Endothelial cell of umbilical vein (primary cell): ENCODE data around the gene GPR61. TPM values are rescaled to one million over a fixed set of nuclear protein-coding genes. Genes with fewer than 3 reads are reported as not detected.

Experiments used
- BruUV-seq: library from RNA; stranded (reverse); fragments of 400-500 nt; replicated peaks from 2 replicates; lab custom pipeline; 2021; lab: Mats Ljungman, UMichigan
- CTCF ChIA-PET: fragments of 300-600, 350-600 bp; sonication (Branson Sonifier 250); formaldehyde crosslinking; loops from one replicate; lab custom pipeline; 2021; ENCODE audit warnings: antibody characterized with exemption, inconsistent platforms; lab: Charles Lee
- POLR2A ChIA-PET: fragments of 300-600, 350-600 bp; sonication (Branson Sonifier 250); formaldehyde crosslinking; loops from one replicate; lab custom pipeline; 2021; ENCODE audit warnings: antibody characterized with exemption, inconsistent platforms; lab: Charles Lee
- DNase-seq: peaks from one replicate; pipeline ENCODE4 v3.0.0-alpha.2; 2011; ENCODE audit warnings: low read depth, low spot score
- FAIRE-seq: peaks from 2 replicates; lab custom pipeline; 2011; peaks lifted over from hg19 to GRCh38; lab: Jason Lieb, UNC
- H2AFZ ChIP-seq: 2 replicates; pipeline ENCODE4 v1.6.0; 2012; ENCODE audit warnings: low read depth, low read length, control low read depth, inconsistent platforms
- H3K27ac ChIP-seq: 2 replicates; pipeline ENCODE4 v1.5.1; 2011; ENCODE audit warnings: low read depth, mild to moderate bottlenecking, control low read depth, low read length, moderate library complexity; ENCODE audit not compliant: insufficient read depth
- H3K27me3 ChIP-seq, 2 experiments: 2 replicates each; pipeline versions ENCODE4 v1.6.0 to v1.6.1; 2011; ENCODE audit warnings: low read length in 2 of 2, mixed read lengths in 1 of 2; ENCODE audit not compliant: control insufficient read depth in 2 of 2, insufficient read depth in 2 of 2
- H3K36me3 ChIP-seq, 2 experiments: 2 replicates in 1 of 2; 3 replicates in 1 of 2; pipeline ENCODE4 v1.5.1; 2011; ENCODE audit warnings: low read length in 2 of 2, mild to moderate bottlenecking in 1 of 2, moderate library complexity in 1 of 2; ENCODE audit not compliant: control insufficient read depth in 2 of 2, insufficient read depth in 2 of 2; ENCODE audit errors: extremely low read depth in 1 of 2
- H3K4me1 ChIP-seq: 3 replicates; pipeline ENCODE4 v1.5.1; 2011; ENCODE audit warnings: mild to moderate bottlenecking, low read length; ENCODE audit not compliant: control insufficient read depth, insufficient read depth; ENCODE audit errors: extremely low read depth
- H3K4me2 ChIP-seq: 2 replicates; pipeline ENCODE4 v1.6.1; 2011; ENCODE audit warnings: low read length, control low read depth, mixed read lengths; ENCODE audit not compliant: insufficient read depth
- H3K4me3 ChIP-seq, 3 experiments: fragments of 200-600 bp in 1 of 3; sonication (generic), shearing (Covaris generic) in 1 of 3; replicated peaks in 1 of 3; 2 replicates each; pipeline ENCODE4 v1.5.1; 2011 to 2016; ENCODE audit warnings: control low read depth in 3 of 3, low read length in 3 of 3, mild to moderate bottlenecking in 2 of 3, inconsistent platforms in 1 of 3, low read depth in 1 of 3, moderate library complexity in 1 of 3; ENCODE audit not compliant: insufficient read depth in 1 of 3
- H3K79me2 ChIP-seq: 2 replicates; pipeline ENCODE4 v1.6.0; 2012; ENCODE audit warnings: low read length, inconsistent platforms; ENCODE audit not compliant: control insufficient read depth, insufficient read depth
- H3K9ac ChIP-seq: replicated peaks from 2 replicates; pipeline ENCODE3; 2011; ENCODE audit warnings: low read length, control low read depth; ENCODE audit not compliant: insufficient read depth; ENCODE audit errors: extremely low read depth
- H3K9me1 ChIP-seq: replicated peaks from 3 replicates; pipeline ENCODE4 v1.6.0; 2011; ENCODE audit warnings: mild to moderate bottlenecking, low read length; ENCODE audit not compliant: control insufficient read depth, insufficient read depth; ENCODE audit errors: extremely low read depth
- H3K9me3 ChIP-seq: replicated peaks from 2 replicates; pipeline ENCODE4 v1.5.1; 2012; ENCODE audit warnings: low read length, inconsistent platforms; ENCODE audit not compliant: control insufficient read depth, insufficient read depth
- H4K20me1 ChIP-seq: replicated peaks from 2 replicates; pipeline ENCODE3; 2011; ENCODE audit warnings: mild to moderate bottlenecking, low read length; ENCODE audit not compliant: control insufficient read depth, insufficient read depth; ENCODE audit errors: extremely low read depth
- EZH2 ChIP-seq: IDR thresholded peaks from 2 replicates; pipeline ENCODE4 v1.6.1; 2012; ENCODE audit warnings: borderline replicate concordance, low read depth, mild to moderate bottlenecking, moderate library complexity, low read length, inconsistent platforms; ENCODE audit not compliant: severe bottlenecking
- FOS ChIP-seq: IDR thresholded peaks from 2 replicates; pipeline ENCODE4 v1.6.1; 2011; ENCODE audit warnings: mild to moderate bottlenecking, low read length, moderate library complexity, borderline replicate concordance; ENCODE audit not compliant: insufficient read depth
- GATA2 ChIP-seq: IDR thresholded peaks from 2 replicates; pipeline ENCODE4 v1.7.0; 2011; ENCODE audit warnings: low read depth, mild to moderate bottlenecking, moderate library complexity, mixed read lengths, low read length; ENCODE audit not compliant: insufficient read length, insufficient read depth
- JUN ChIP-seq: IDR thresholded peaks from 2 replicates; pipeline ENCODE4 v1.6.1; 2011; ENCODE audit warnings: borderline replicate concordance, low read depth; ENCODE audit not compliant: insufficient read length, insufficient read depth
- MAX ChIP-seq: IDR thresholded peaks from 2 replicates; pipeline ENCODE4 v1.6.1; 2011; ENCODE audit not compliant: insufficient read depth, insufficient read length
- MYC ChIP-seq: IDR thresholded peaks from one replicate; pipeline ENCODE4 v1.6.1; 2011; ENCODE audit warnings: mild to moderate bottlenecking, low read depth, low read length
- POLR2A ChIP-seq: IDR thresholded peaks from 2 replicates; pipeline ENCODE4 v1.6.1; 2012; ENCODE audit warnings: low read depth, mild to moderate bottlenecking, control low read depth, low read length
- POLR2AphosphoS5 ChIP-seq: IDR thresholded peaks from 2 replicates; pipeline ENCODE4 v1.6.1; 2012; ENCODE audit warnings: low read depth, mild to moderate bottlenecking, control low read depth, low read length, moderate library complexity; ENCODE audit not compliant: insufficient read depth
- dilution Hi-C: fragments of 300-500 bp; cut with MboI; formaldehyde crosslinking; loops from one replicate; pipeline ENCODE4 v1.15.0; 2019; ENCODE audit warnings: low sequenced_read_pairs; ENCODE audit not compliant: extremely low pct_ligation_motif_present
- intact Hi-C: fragments of 100-400 bp; cut with micrococcal nuclease; formaldehyde crosslinking; loops from one replicate; pipeline ENCODE4 v1.10.0; 2022
- polyA plus RNA-seq, 4 experiments: library from polyadenylated mRNA; depleted of rRNA in 3 of 4; stranded (reverse) in 3 of 4; unstranded in 1 of 4; fragments of >200 nt; gene quantifications; 2 replicates each; pipeline versions ENCODE4 v1.2.1 to v1.2.3, GENCODE V29; 2011 to 2012; ENCODE audit warnings: missing spikeins in 1 of 4
- total RNA-seq: library from RNA; stranded (reverse); gene quantifications from 2 replicates; pipeline ENCODE4 v1.2.3, GENCODE V29; 2021
- TF ChIP-seq, protein P1 (sequence below), 2 donors: IDR thresholded peaks; 1 replicate in 1 of 2; 2 replicates in 1 of 2; pipeline ENCODE4 v1.5.1; 2011; ENCODE audit warnings: low read length in 2 of 2, mild to moderate bottlenecking in 2 of 2, moderate library complexity in 2 of 2, control low read depth in 1 of 2, inconsistent platforms in 1 of 2, low read depth in 1 of 2; ENCODE audit not compliant: insufficient read depth in 1 of 2; ENCODE audit errors: extremely low read depth in 1 of 2

GPR61 gene
- total and polyA plus RNA-seq, 2 donors (not counting 3 experiments of a cell fraction or from before 2014, with no cell fraction given): not detected

GRCh38 chr1:109527098-109527811 is 12.4 kb upstream of the GPR61 start:
- Histone ChIP-seq H3K27ac (no peak overlapping the region), H3K9me3 (no peaks in the 10 kb centered on the region), H3K4me2 (no peak overlapping the region), H2AFZ (no peak overlapping the region), H3K4me1 (no peaks in the 10 kb centered on the region), H3K27me3 (peaks cover 10 to 13% of the 10 kb centered on the region in 2 experiments), H3K79me2 (no peaks in the 10 kb centered on the region), H4K20me1 (no peaks in the 10 kb centered on the region), H3K4me3 (no peak overlapping the region), H3K9ac (no peak overlapping the region), H3K36me3 (no peaks in the 10 kb centered on the region), H3K9me1 (no peaks in the 10 kb centered on the region)
- FAIRE-seq (no peak), DNase-seq (no peak)
- ChIA-PET POLR2A (no interaction called here), CTCF (interaction anchor here (18.7 kb wide), 1 partner anchor 28 kb away, joined by 955 read pairs; the partner anchor contains the start of genes AMIGO1 and CYB561D1)
- intact Hi-C loops (no loop called here), dilution Hi-C loops (no loop called here)
- no TSS peak for BruUV-seq
- TF ChIP-seq MYC (no peak), MAX (no peak), POLR2A (no peak), EZH2 (no peak), JUN (no peak), FOS (no peak), POLR2AphosphoS5 (no peak), GATA2 (no peak)
- TF ChIP-seq, protein P1, sequence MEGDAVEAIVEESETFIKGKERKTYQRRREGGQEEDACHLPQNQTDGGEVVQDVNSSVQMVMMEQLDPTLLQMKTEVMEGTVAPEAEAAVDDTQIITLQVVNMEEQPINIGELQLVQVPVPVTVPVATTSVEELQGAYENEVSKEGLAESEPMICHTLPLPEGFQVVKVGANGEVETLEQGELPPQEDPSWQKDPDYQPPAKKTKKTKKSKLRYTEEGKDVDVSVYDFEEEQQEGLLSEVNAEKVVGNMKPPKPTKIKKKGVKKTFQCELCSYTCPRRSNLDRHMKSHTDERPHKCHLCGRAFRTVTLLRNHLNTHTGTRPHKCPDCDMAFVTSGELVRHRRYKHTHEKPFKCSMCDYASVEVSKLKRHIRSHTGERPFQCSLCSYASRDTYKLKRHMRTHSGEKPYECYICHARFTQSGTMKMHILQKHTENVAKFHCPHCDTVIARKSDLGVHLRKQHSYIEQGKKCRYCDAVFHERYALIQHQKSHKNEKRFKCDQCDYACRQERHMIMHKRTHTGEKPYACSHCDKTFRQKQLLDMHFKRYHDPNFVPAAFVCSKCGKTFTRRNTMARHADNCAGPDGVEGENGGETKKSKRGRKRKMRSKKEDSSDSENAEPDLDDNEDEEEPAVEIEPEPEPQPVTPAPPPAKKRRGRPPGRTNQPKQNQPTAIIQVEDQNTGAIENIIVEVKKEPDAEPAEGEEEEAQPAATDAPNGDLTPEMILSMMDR (IDR thresholded peaks at IDR 0.05; ENCODE audit: extremely low read depth in 1 of 2, insufficient read depth in 1 of 2, low read depth in 1 of 2, low read length in 2 of 2): no peak
